Lower leg skin (tissue), 4 donors: ENCODE data around the gene KCNMA1. TPM values are rescaled to one million over a fixed set of nuclear protein-coding genes. Genes with fewer than 3 reads are reported as not detected.

Experiments
- DNase-seq, 2 donors: peaks; one replicate each; pipeline ENCODE4 v3.0.0-alpha.2; 2019; ENCODE audit warnings: low spot score in 2 of 2
- H3K4me3 ChIP-seq: fragments of 200-600 bp; sonication (generic); 2 replicates; pipeline ENCODE4 v1.5.1; 2017; ENCODE audit warnings: mild to moderate bottlenecking, low read depth; ENCODE audit not compliant: poor library complexity, severe bottlenecking
- POLR2A ChIP-seq, 2 donors: fragments of 450-650 bp; IDR thresholded peaks; one replicate each; pipeline ENCODE4 v1.6.1; 2016 to 2017; ENCODE audit warnings: antibody characterized with exemption in 2 of 2, mild to moderate bottlenecking in 1 of 2, moderate library complexity in 1 of 2
- WGBS, 2 donors: methylation state at CpG; one replicate each; pipeline ENCODE4 v1.1.5; 2018; 5-methylcytosine and 5-hydroxymethylcytosine counted together
- intact Hi-C: fragments of 100-400 bp; cut with DNase I; formaldehyde crosslinking; loops from one replicate; pipeline ENCODE4 v1.15.0; 2023; ENCODE audit warnings: low total_unique reads
- total RNA-seq, 4 donors: library from RNA; depleted of rRNA; stranded (reverse); fragments of >200 nt; gene quantifications; one replicate each; pipeline ENCODE4 v1.1.0, GENCODE V29; 2016
- TF ChIP-seq, protein P1 (sequence below), 3 donors: fragments of 450-650 bp; IDR thresholded peaks; one replicate each; pipeline ENCODE4 v1.5.1; 2016; ENCODE audit warnings: antibody characterized with exemption in 3 of 3, mild to moderate bottlenecking in 3 of 3, moderate library complexity in 2 of 3

The KCNMA1 gene
- total RNA-seq, 4 donors from 2014 or later, result 4.1 to 9.9 (median 6.5) TPM

DNA sequence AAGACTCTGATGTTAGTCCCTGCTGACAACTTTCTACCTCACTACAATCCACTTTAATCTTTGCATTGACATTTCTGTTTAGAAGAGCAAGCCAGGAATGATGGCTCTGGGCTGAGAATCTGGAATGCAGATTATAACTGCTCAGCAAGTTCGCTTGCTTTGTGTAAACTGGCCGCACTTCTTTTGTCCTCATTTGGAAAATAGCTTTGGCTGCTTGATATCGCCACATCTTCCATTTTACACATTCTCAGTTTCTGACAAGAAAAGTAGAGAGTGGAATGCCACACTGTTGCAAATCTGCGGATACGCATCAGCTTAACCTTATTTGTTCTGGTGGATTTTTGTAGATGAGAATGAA lies 429.8 kb downstream of the KCNMA1 start:
- intact Hi-C loops, result no loop called here

DNA sequence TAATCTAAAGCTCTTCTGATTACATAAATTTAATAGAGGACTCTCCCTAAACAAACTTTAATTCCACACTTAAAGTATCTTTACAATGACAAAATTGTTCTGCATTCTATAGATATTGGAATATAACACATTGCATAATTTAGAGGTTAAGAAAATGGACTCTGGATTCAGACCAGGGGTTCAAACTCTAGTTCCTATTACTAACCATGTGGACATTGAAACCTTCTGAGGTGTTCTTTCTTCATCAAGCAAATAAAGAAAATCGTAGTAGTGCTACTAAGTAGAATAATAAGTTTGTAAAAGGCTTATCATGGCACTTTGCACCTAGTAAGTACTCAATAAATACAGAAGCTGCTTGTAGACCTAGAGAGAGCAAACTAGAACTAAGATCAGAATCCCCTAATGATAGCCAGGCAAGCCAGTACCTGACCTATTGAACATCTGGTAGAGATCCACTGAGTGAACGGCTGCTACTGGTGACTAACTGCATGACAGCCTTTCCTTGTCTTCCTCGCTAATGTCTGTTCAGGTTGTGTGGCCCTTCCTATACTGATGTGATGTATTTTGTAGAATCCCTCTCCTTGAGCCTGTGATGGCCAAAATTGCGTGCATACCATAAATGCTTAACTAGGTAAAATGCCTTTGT lies 430.3 kb downstream of the KCNMA1 start:
- intact Hi-C loops, result no loop called here
- DNase-seq, result no peak
- 71 to 79% methylated on average over 4 of the region's 4 CpGs for WGBS, 2 donors
- no peak overlapping the region for H3K4me3 ChIP-seq
- no peak for TF ChIP-seq POLR2A (IDR thresholded peaks at IDR 0.05)
- TF ChIP-seq, protein P1, sequence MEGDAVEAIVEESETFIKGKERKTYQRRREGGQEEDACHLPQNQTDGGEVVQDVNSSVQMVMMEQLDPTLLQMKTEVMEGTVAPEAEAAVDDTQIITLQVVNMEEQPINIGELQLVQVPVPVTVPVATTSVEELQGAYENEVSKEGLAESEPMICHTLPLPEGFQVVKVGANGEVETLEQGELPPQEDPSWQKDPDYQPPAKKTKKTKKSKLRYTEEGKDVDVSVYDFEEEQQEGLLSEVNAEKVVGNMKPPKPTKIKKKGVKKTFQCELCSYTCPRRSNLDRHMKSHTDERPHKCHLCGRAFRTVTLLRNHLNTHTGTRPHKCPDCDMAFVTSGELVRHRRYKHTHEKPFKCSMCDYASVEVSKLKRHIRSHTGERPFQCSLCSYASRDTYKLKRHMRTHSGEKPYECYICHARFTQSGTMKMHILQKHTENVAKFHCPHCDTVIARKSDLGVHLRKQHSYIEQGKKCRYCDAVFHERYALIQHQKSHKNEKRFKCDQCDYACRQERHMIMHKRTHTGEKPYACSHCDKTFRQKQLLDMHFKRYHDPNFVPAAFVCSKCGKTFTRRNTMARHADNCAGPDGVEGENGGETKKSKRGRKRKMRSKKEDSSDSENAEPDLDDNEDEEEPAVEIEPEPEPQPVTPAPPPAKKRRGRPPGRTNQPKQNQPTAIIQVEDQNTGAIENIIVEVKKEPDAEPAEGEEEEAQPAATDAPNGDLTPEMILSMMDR (IDR thresholded peaks at IDR 0.05), result no peak

More for the DNA sequence above, 429.8 kb downstream of the KCNMA1 start:
- no peak overlapping the region for H3K4me3 ChIP-seq
- TF ChIP-seq, protein P1 (IDR thresholded peaks at IDR 0.05), result no peak
- TF ChIP-seq POLR2A (IDR thresholded peaks at IDR 0.05), result no peak
- 78 to 90% methylated on average over 5 of the region's 5 CpGs for WGBS, 2 donors
- no peak for DNase-seq

DNA sequence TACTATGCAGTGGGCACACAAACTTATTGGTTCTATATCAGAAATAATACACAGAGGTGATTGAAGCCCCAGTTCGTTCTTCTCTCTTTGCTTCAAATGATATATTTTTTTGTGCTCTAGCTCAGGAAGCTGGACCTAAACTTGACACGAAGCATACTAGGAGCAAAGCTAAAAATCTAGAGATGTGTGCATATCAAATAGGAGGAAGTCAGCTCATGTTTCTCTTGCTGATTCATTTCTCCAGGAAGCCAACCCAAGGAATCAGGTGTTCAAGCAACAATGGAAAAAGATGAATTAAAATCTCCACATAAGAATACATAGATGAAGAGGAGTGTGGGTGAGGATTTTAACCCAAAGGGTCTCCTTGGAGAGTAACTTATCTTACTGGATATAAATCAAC lies 432.5 kb downstream of the KCNMA1 start:
- no peak for DNase-seq
- no peak overlapping the region for H3K4me3 ChIP-seq
- intact Hi-C loops, result no loop called here
- no peak for TF ChIP-seq POLR2A (IDR thresholded peaks at IDR 0.05)
- TF ChIP-seq, protein P1 (IDR thresholded peaks at IDR 0.05), result no peak
- WGBS, 2 donors, result 75 to 84% methylated on average over 2 of the region's 2 CpGs

DNA sequence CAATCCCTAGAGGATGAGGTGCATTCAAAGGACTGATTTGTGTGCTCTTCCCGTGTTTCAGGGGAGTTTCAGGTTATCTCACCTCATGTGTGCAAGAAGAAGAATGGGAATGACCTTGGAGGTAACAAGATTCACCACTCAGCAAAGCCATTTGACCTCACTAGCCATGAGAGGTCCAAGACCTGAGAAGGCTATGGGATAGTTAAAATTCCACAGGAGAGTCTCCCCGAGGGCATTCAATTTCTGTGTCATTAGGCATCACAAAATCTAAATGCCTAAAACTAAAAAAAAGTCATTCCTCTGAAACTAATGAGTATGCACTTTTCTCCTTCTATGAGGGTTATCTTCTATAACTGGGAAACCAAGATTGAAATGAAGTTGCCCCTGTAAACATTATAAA lies 433.4 kb downstream of the KCNMA1 start:
- no peak overlapping the region for H3K4me3 ChIP-seq
- TF ChIP-seq, protein P1 (IDR thresholded peaks at IDR 0.05), result no peak
- TF ChIP-seq POLR2A (IDR thresholded peaks at IDR 0.05), result no peak
- intact Hi-C loops, result no loop called here
- DNase-seq, result no peak
- 72 to 80% methylated on average over 2 of the region's 2 CpGs for WGBS, 2 donors

DNA sequence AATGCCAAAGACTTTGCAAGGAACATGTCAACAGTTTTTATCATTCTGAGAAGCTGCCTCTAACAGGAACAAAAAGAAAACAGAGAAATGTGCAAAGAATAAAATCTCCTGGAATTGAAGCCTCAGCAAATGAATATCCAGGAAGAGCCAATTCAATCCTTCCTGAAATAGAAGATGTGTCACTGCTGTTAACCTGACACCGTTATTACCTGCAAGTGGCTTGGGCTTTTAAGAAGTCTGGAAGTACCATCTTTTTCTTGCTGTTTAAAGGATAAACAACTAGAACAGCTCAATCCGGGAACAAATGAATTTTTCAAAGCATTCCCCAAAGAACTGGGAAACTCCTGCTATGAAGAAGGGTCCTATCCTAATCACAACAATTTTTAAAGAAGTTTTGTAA lies 434.8 kb downstream of the KCNMA1 start:
- DNase-seq, result no peak
- 75% methylated on average over 2 of the region's 2 CpGs for WGBS, 2 donors
- intact Hi-C loops, result no loop called here
- no peak overlapping the region for H3K4me3 ChIP-seq
- TF ChIP-seq, protein P1 (IDR thresholded peaks at IDR 0.05), result no peak
- no peak for TF ChIP-seq POLR2A (IDR thresholded peaks at IDR 0.05)
